HG02610 (cell line): ENCODE results near the gene NRM.

ENCODE experiments used
- ATAC-seq: cut with Tn5 transposase; IDR thresholded peaks from one replicate; pipeline ENCODE4 v1.9.1; 2021; ENCODE audit warnings: mild to moderate bottlenecking, moderate library complexity; ENCODE audit not compliant: unreplicated experiment

NRM gene

GRCh38 chr6:30689985-30690384, 799 bp downstream of the NRM start:
- ATAC-seq, result no peak

- no peak for ATAC-seq
Observed at GRCh38 chr6:30689022-30689865, 1.5 kb downstream of the NRM start.

GRCh38 chr6:30688569-30688968, 2.2 kb downstream of the NRM start:
- no peak for ATAC-seq

- ATAC-seq, result no peak
Observed at GRCh38 chr6:30687659-30688431, 2.9 kb downstream of the NRM start.

GRCh38 chr6:30686908-30687658, 3.7 kb downstream of the NRM start:
- ATAC-seq, result peak; percentile 54

GRCh38 chr6:30686009-30686907, 4.5 kb downstream of the NRM start, which contains the start of gene PPP1R18:
Gene PPP1R18, minus strand, starts transcription at chr6:30686645. Its CDS starts 627 bp downstream, at chr6:30686018.
- ATAC-seq, result peak; percentile 12

GRCh38 chr6:30685157-30686008, 5.4 kb downstream of the NRM start:
- no peak for ATAC-seq

- no peak for ATAC-seq
Observed at GRCh38 chr6:30684386-30685156, 6.2 kb downstream of the NRM start.

- ATAC-seq, result no peak
Observed at GRCh38 chr6:30683980-30684338, 6.8 kb downstream of the NRM start.

- no peak for ATAC-seq
Observed at GRCh38 chr6:30683183-30683979, 7.4 kb downstream of the NRM start.

GRCh38 chr6:30682143-30683117, 8.4 kb downstream of the NRM start:
- peak; percentile 32 for ATAC-seq

GRCh38 chr6:30681766-30682142, 9.0 kb downstream of the NRM start:
- no peak for ATAC-seq

GRCh38 chr6:30679765-30680535, 10.8 kb downstream of the NRM start:
- no peak for ATAC-seq

- ATAC-seq, result peak; percentile 41
Observed at GRCh38 chr6:30678964-30679726, 11.6 kb downstream of the NRM start.

GRCh38 chr6:30676660-30677285, 14.0 kb downstream of the NRM start:
- ATAC-seq, result no peak
